ENCODE measurements around the gene DAB1. TPM values are rescaled to one million over a fixed set of nuclear protein-coding genes. Genes with fewer than 3 reads are reported as not detected.

Gene DAB1
- total RNA-seq, 1 experiment from 2014 or later, result not detected

- Histone ChIP-seq H3K9me2 (ENCODE audit: insufficient read depth) (no peaks in the 10 kb centered on the region), H3K36me3 (ENCODE audit: control insufficient read depth in 1 of 2, insufficient read depth in 2 of 2, low read length in 2 of 2) (no peaks in the 10 kb centered on the region), H3K27me3 (ENCODE audit: insufficient read depth, low read length) (no peaks in the 10 kb centered on the region), H3K4me1 (ENCODE audit: control insufficient read depth in 1 of 2, insufficient read depth in 2 of 2, low read length in 2 of 2) (no peaks in the 10 kb centered on the region), H4K20me1 (ENCODE audit: insufficient read depth) (no peaks in the 10 kb centered on the region), H3K79me2 (ENCODE audit: insufficient read depth, low read length) (no peaks in the 10 kb centered on the region), H3K4me2 (ENCODE audit: low read length) (no peak overlapping the region), H3K27ac (ENCODE audit: low read depth, low read length) (no peak overlapping the region), H3K4me3 (replicated peaks in 1 of 2; ENCODE audit: low read depth in 1 of 2, low read length in 2 of 2) (no peak overlapping the region), H3K9ac (ENCODE audit: low read length) (no peak overlapping the region), H3K9me3 (ENCODE audit: control insufficient read depth in 1 of 2, insufficient read depth in 1 of 2, low read depth in 1 of 2, low read length in 2 of 2) (no peaks in the 10 kb centered on the region; a peak in 1 of 4 replicates), H2AFZ (ENCODE audit: low read depth, low read length, poor library complexity, severe bottlenecking) (no peak overlapping the region)
- DNase-seq (ENCODE audit: low read depth, low spot score) (no peak), ATAC-seq (no peak)
- CTCF ChIA-PET, result no interaction called here
- POLR2A ChIA-PET, result no interaction called here
- TF ChIP-seq EZH2 (IDR thresholded peaks at IDR 0.05) (no peak), ZFX (IDR thresholded peaks at IDR 0.05) (no peak), JUND (IDR thresholded peaks at IDR 0.05) (no peak), REST (IDR thresholded peaks at IDR 0.05; ENCODE audit: low read depth) (no peak), YY1 (IDR thresholded peaks at IDR 0.05; ENCODE audit: extremely low read depth, insufficient replicate concordance, low read depth, low read length) (no peak), MAX (IDR thresholded peaks at IDR 0.05) (no peak), TCF7L2 (IDR thresholded peaks at IDR 0.05; ENCODE audit: borderline replicate concordance, extremely low read depth, insufficient read depth, insufficient read length) (no peak), EGR1 (IDR thresholded peaks at IDR 0.05; ENCODE audit: low read depth) (no peak), FOSL1 (IDR thresholded peaks at IDR 0.05; ENCODE audit: low read depth) (no peak), POLR2A (IDR thresholded peaks at IDR 0.05; ENCODE audit: borderline replicate concordance, extremely low read depth, insufficient read depth, insufficient read length) (no peak), SIN3A (IDR thresholded peaks at IDR 0.05; ENCODE audit: low read depth) (no peak), SP1 (IDR thresholded peaks at IDR 0.05; ENCODE audit: low read depth) (no peak), CBX3 (IDR thresholded peaks at IDR 0.05; ENCODE audit: low read depth) (no peak), ELF1 (IDR thresholded peaks at IDR 0.05; ENCODE audit: borderline replicate concordance, low read depth) (no peak)
- TF ChIP-seq, protein P1, sequence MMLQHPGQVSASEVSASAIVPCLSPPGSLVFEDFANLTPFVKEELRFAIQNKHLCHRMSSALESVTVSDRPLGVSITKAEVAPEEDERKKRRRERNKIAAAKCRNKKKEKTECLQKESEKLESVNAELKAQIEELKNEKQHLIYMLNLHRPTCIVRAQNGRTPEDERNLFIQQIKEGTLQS (IDR thresholded peaks at IDR 0.05), result no peak
- intact Hi-C loops (cut with micrococcal nuclease), result no loop called here
- no TSS peak for BruUV-seq (replicated peaks)
- RAD21 ChIA-PET (ENCODE audit: low non-redundant PET in 1 of 2, low total read pairs in 2 of 2, uncharacterized antibody in 2 of 2, unreplicated experiment in 2 of 2), result no interaction called here
These were observed 54.0 kb downstream of the DAB1 start for GRCh38 chr1:57369889-57370288.

Measured in HCT116 (cell line).